HG03457 (cell line): Measurements from ENCODE around the gene ZAP70.
"Not testable (repeated sequence)": the region's sequence is repeated elsewhere in the genome, so short reads cannot be mapped to it uniquely, and the experiment has no call there.

Experiments used
- ATAC-seq: cut with Tn5 transposase; IDR thresholded peaks from one replicate; pipeline ENCODE4 v1.9.1; 2021; ENCODE audit warnings: moderate number of reproducible peaks; ENCODE audit not compliant: unreplicated experiment

ZAP70 gene

GRCh38 chr2:97697252-97698235 is 15.8 kb upstream of the ZAP70 start:
- no peak for ATAC-seq

- no peak for ATAC-seq
Measured at GRCh38 chr2:97698530-97698929, 14.8 kb upstream of the ZAP70 start.

- no peak for ATAC-seq
Measured at GRCh38 chr2:97699765-97700444, 13.5 kb upstream of the ZAP70 start.

- no peak for ATAC-seq
Measured at GRCh38 chr2:97701186-97701585, 12.2 kb upstream of the ZAP70 start.

- no peak for ATAC-seq
Measured at GRCh38 chr2:97701851-97702465, 11.4 kb upstream of the ZAP70 start.

GRCh38 chr2:97702731-97703470 is 10.5 kb upstream of the ZAP70 start:
- ATAC-seq: no peak

GRCh38 chr2:97703741-97704140 is 9.6 kb upstream of the ZAP70 start:
- ATAC-seq: no peak

GRCh38 chr2:97704989-97705388 is 8.4 kb upstream of the ZAP70 start:
- no peak for ATAC-seq

- no peak for ATAC-seq
Measured at GRCh38 chr2:97706112-97706511, 7.3 kb upstream of the ZAP70 start.

GRCh38 chr2:97706708-97707345 is 6.5 kb upstream of the ZAP70 start:
- ATAC-seq: no peak

GRCh38 chr2:97707362-97708047 is 5.9 kb upstream of the ZAP70 start:
- no peak for ATAC-seq

- ATAC-seq: no peak
Measured at GRCh38 chr2:97708048-97708380, 5.4 kb upstream of the ZAP70 start.

GRCh38 chr2:97708608-97709007 is 4.8 kb upstream of the ZAP70 start:
- no peak for ATAC-seq

GRCh38 chr2:97711394-97711711 is 2.0 kb upstream of the ZAP70 start:
- ATAC-seq: no peak

GRCh38 chr2:97712175-97712574 is 1.2 kb upstream of the ZAP70 start:
- ATAC-seq: not testable (repeated sequence)

- ATAC-seq: no peak
Measured at GRCh38 chr2:97712693-97713295, 582 bp upstream of the ZAP70 start.

- no peak for ATAC-seq
Measured at GRCh38 chr2:97714084-97714949, 941 bp downstream of the ZAP70 start.

GRCh38 chr2:97714950-97715652 is 1.7 kb downstream of the ZAP70 start:
- ATAC-seq: no peak
